Stimulated activated CD4-positive, alpha-beta T cell treated with anti-CD3 and anti-CD28 coated beads, TNF-alpha, amount 100 ng/mL, for 4 hours (primary cell): ENCODE data around the gene ROR1.

ENCODE experiments used
- DNase-seq, 3 experiments: peaks; one replicate each; pipeline ENCODE4 v3.0.0-alpha.2; 2020; ENCODE audit warnings: low read depth in 3 of 3

ROR1 gene

GRCh38 chr1:63883494-63884235, 109.8 kb downstream of the ROR1 start:
- DNase-seq: no peak

DNA sequence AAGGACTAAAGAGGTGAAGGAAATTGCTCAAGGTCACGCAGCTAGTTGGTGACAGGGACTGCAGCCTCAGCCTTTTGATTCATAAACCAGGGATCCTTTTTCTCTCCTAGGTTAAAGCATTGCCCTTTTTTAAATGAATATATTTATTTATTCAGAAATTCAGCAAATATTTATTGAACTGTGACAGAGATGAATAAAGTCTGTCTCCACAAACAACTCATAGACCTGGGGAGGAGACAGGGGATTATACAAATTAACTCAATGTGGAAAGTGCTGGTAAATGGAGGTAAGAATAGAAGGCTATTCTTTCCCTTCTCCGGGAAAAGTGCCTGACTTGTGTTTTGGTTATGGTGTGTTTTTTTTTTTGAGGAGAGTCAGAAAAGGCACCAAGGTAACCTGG, 110.7 kb downstream of the ROR1 start:
- DNase-seq: no peak

- DNase-seq: no peak
Observed at GRCh38 chr1:63885899-63886298, 112.1 kb downstream of the ROR1 start.

DNA sequence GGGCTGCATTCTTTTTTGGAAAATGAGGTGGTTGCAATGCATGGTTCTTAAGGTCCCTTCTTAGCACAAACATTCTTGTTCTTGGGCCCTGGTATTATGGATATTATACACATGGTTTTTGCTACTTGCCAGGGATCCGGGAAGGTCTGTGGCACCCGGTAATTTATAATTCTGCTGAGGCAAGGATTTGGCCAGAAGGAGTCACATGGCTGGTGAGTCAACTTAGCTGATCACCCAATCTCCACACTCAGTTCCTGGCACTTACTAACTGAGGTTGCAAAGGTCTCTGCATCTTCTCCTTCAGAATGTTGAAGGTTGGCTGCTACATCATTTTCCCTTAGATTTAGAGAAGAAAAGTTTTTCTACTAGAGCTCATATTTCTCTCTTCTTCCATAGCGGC, 112.5 kb downstream of the ROR1 start:
- no peak for DNase-seq

GRCh38 chr1:63887809-63888208, 114.0 kb downstream of the ROR1 start:
- no peak for DNase-seq

DNA sequence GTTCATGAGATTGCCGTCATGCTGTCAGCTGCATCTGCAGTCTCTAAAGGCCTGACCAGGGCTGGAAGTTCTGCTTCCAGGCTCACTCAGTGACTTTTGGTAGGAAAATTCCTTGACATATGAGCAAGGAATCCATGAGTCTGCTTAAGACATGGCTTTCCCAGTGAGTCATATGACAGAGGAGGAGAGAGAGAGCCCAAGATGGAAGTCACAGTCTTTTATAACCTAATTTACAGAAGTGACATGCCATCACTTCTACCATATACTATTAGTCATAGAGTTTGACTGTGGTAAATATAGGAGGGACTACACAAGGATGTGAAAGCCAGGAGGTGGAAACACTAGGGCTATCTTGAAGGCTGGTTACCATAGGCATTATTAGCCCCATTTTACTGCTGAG, 115.2 kb downstream of the ROR1 start:
- DNase-seq: no peak

- DNase-seq: no peak
Observed at GRCh38 chr1:63890468-63890867, 116.7 kb downstream of the ROR1 start.

DNA sequence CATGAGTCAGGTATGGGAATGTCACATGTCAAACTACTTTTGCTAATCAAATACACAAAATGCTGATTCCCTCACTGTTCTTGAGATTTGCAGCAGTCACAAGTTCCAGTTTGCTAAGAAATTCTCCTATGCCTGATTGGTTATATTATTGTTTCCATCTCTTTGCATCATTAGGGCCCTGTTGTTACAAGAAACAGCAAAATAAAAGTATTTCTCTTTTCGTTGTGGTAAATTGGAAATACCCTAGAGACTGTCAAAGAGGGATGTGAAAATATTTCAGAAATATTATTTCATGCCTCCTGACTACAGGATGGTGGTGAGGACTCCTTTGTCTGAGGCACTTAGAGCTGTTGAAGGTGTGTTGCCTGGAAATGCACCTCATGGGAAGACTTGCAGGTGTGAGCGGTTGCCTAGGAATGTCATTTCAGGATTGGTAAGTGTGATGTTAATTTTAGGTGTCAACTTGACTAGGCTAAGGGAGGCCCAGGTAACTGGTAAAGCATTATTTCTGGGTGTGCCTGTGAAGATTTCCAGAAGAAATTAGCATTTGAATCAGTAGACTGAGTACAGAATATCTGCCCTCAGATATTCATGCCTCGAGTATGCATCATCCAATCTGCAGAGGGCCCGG, 117.4 kb downstream of the ROR1 start:
- DNase-seq: no peak

GRCh38 chr1:63892632-63893395, 119.0 kb downstream of the ROR1 start:
- no peak for DNase-seq

DNA sequence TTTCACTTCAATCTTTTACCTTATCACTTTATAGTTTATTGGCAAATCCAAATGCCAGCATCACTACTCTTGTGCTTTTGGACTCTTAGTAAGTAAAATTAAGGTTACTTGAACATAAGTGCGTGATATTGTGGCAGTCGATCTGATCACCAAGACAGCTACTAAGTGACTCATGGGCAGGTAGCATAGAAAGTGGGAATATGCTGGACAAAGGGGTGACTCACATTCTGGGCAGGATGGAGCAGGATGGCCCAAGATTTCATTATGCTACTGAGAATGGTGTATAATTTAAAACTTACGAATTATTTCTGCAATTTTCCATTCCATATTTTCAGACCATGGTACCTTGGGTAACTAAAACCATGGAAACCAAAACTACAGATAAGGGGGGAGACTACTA, 120.2 kb downstream of the ROR1 start:
- DNase-seq: no peak

- DNase-seq: no peak
Observed at GRCh38 chr1:63894627-63895265, 120.9 kb downstream of the ROR1 start.

DNA sequence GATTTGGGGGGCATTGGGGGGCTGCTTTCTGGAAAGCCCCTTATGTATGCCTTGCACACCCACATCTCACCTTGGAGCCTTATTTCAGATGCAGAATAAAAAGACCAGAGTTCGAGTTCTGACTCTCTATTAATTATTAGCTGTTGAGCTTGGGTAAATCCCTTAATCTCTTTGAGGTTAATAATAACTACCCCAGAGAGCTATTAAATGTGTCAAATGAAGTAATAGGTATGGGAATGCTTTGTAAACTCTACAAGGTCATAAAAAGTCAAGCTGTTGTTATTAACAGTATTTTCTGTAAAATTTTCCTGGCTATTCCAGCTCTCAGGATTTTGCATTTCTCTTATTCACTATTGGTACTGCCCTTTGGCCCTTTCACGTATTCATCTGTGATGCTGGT, 122.9 kb downstream of the ROR1 start:
- no peak for DNase-seq

GRCh38 chr1:63898428-63899196, 124.8 kb downstream of the ROR1 start:
- no peak for DNase-seq

DNA sequence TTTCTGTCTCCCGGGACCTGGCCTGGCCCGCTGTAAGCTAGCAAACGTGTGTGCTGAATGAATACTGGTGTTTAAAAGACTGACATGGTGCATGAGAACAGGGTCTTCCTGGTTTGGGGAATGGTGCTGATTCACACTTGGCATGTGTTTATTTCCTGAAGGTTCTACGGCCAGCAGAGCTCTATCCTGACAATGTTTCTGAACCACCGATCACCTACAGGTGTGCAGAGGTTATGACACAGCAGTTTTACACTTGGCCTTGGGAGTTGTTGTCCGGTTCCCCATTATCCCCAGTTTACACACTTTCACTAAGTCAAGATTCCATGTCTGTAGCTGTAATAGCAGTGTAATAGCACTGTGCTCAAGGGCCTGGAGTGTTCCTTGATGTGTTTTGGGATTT, 127.3 kb downstream of the ROR1 start:
- no peak for DNase-seq

GRCh38 chr1:63902844-63903589, 129.2 kb downstream of the ROR1 start:
- DNase-seq: no peak

GRCh38 chr1:63903947-63904610, 130.3 kb downstream of the ROR1 start:
- DNase-seq: no peak

DNA sequence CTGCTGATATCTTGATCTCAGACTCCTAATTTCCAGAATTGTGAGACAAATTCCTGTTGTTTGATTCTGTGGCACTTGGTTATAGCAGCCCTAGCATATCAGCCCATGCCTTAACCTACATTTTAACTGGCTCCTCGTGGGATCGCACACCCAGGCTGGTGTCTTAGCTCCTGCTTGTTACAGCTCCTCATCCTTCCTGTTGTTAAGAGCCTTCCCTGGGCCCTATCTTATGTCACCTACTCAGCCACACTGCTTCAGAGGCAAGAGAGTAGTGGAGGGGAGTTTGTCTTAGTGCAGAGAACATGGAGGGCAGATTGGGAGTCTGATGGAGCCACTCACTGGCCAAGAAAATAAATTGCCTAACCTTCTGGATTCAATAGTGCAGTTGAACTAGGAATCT, 131.0 kb downstream of the ROR1 start:
- no peak for DNase-seq

- DNase-seq: no peak
Observed at GRCh38 chr1:63906047-63906704, 132.4 kb downstream of the ROR1 start.

- DNase-seq: no peak
Observed at GRCh38 chr1:63907051-63907450, 133.2 kb downstream of the ROR1 start.

GRCh38 chr1:63908016-63908415, 134.2 kb downstream of the ROR1 start:
- DNase-seq: no peak
